ENCODE results near the gene CEP131.

GRCh38 chr17:81232616-81233241 is 10.0 kb upstream of the CEP131 start:
- TF ChIP-seq FOS (IDR thresholded peaks at IDR 0.05; ENCODE audit: borderline replicate concordance, insufficient read depth, low read length) (no peak), CTCF (IDR thresholded peaks at IDR 0.05; ENCODE audit: extremely low read depth in 1 of 2, insufficient read depth in 1 of 2, low read depth in 1 of 2, low read length in 2 of 2) (no peak)
